Anterior cingulate cortex (tissue), 58 donors: ENCODE measurements around the gene UGP2.
"Not testable (repeated sequence)": the region's sequence is repeated elsewhere in the genome, so short reads cannot be mapped to it uniquely, and the experiment has no call there.

ENCODE experiments used
- DNase-seq, 58 donors: peaks; one replicate each; lab custom pipeline; 2025; lab: John Stamatoyannopoulos, UW

The UGP2 gene

GRCh38 chr2:63841254-63842022 lies at the start of gene UGP2:
Gene UGP2, plus strand, starts transcription at chr2:63841896. Its CDS starts 290 bp downstream, at chr2:63842186.
- DNase-seq: peak in 56 of 58 donors; percentile 30 to 85 (median 71)

GRCh38 chr2:63792530-63792929 lies 49.2 kb upstream of the UGP2 start:
- DNase-seq: no peak

- no peak for DNase-seq
Measured at GRCh38 chr2:63796366-63796765, 45.3 kb upstream of the UGP2 start.

- no peak for DNase-seq
Measured at GRCh38 chr2:63796796-63797195, 44.9 kb upstream of the UGP2 start.

- DNase-seq: no peak
Measured at GRCh38 chr2:63801455-63801854, 40.2 kb upstream of the UGP2 start.

- DNase-seq: no peak
Measured at GRCh38 chr2:63805412-63805811, 36.3 kb upstream of the UGP2 start.

GRCh38 chr2:63808036-63808435 lies 33.7 kb upstream of the UGP2 start:
- not testable (repeated sequence) for DNase-seq

- DNase-seq: not testable (repeated sequence)
Measured at GRCh38 chr2:63808911-63809310, 32.8 kb upstream of the UGP2 start.

- no peak for DNase-seq
Measured at GRCh38 chr2:63811063-63811462, 30.6 kb upstream of the UGP2 start.

- DNase-seq: not testable (repeated sequence)
Measured at GRCh38 chr2:63811870-63812269, 29.8 kb upstream of the UGP2 start.

GRCh38 chr2:63814114-63814513 lies 27.6 kb upstream of the UGP2 start:
- DNase-seq: no peak

- DNase-seq: no peak
Measured at GRCh38 chr2:63817382-63817781, 24.3 kb upstream of the UGP2 start.

- DNase-seq: no peak
Measured at GRCh38 chr2:63818271-63818670, 23.4 kb upstream of the UGP2 start.

GRCh38 chr2:63819256-63819655 lies 22.4 kb upstream of the UGP2 start:
- no peak for DNase-seq

- DNase-seq: peak in 1 of 58 donors; percentile 7
Measured at GRCh38 chr2:63819765-63820717, 21.7 kb upstream of the UGP2 start.

- no peak for DNase-seq
Measured at GRCh38 chr2:63820969-63821368, 20.7 kb upstream of the UGP2 start.

- no peak for DNase-seq
Measured at GRCh38 chr2:63821396-63821795, 20.3 kb upstream of the UGP2 start.

- no peak for DNase-seq
Measured at GRCh38 chr2:63822478-63822877, 19.2 kb upstream of the UGP2 start.

GRCh38 chr2:63827749-63828148 lies 13.9 kb upstream of the UGP2 start:
- no peak for DNase-seq

GRCh38 chr2:63831176-63831575 lies 10.5 kb upstream of the UGP2 start:
- DNase-seq: no peak

GRCh38 chr2:63834401-63834800 lies 7.3 kb upstream of the UGP2 start:
- no peak for DNase-seq
